HG02623 (cell line): ENCODE measurements around the gene INPP4A.

Experiments
- ATAC-seq: cut with Tn5 transposase; IDR thresholded peaks from one replicate; pipeline ENCODE4 v1.9.1; 2021; ENCODE audit warnings: moderate library complexity; ENCODE audit not compliant: unreplicated experiment

Gene INPP4A

DNA sequence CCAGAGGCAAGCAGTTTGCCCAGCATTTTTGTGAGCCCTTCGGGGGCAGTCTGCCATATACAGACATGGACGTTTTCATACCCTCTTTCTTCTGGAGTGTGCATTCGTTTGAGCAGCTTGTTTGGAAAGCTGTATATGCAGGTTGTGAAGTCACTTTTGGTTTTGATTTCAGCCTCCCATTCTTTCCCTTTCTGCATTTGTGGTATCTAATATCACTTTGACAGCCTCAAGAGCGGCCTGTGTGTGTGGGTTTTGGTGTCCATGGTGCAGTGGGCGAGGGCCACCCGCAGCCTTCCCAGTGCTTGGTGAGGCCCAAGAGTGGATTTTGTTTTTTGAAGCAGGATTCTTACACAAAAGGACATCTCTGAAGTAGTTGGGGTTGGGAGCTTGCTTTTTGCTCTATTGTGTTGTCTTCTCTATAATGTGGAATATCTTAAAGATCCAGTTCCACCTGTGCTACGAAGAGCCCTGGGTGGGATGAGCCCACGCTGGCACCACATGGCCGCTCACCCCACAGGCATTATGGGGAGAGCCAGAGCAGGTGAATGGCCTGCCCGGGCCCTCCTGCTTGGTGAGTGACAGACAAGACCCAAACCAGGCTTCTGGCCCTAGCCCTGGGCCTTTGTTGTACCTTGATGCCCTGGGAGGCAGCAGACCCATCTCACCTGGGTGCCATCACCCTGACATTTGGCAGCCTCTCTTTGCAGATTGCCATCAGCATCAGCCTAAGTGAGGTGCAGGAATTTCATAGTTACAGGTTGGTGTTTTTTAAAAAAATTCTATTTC, 29.5 kb downstream of the INPP4A start:
- ATAC-seq, result peak; percentile 38

DNA sequence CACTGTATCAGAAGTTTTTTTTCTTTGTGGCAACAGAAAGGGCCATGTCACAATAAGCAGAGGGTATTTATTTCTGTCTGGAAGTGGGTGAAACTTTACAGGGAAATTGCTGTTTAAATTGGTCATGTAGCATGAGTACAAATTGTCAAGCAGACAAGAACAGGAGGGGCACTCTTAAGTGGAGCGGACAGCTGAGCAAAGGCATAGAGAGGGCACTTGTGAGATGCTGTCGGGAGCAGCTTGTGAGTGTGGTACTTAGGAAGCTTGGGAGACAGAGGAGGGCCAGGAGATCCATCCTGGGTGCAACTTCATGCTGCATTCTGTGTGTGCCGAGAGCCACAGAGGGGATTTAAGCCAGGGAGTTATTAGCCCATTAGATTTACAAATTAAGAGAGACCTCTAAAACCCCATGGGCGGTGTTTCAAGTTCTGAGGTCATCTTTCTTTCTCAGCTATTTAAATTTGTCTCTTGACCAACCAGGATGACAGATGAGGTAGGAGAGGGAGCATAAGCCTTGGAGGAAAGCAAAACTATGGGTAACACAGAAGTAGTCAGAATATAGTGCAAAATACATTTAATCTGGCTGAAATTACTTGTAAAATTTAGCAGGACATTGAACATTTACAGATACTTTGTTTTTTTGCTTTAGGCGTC, 30.4 kb downstream of the INPP4A start:
- ATAC-seq, result no peak

DNA sequence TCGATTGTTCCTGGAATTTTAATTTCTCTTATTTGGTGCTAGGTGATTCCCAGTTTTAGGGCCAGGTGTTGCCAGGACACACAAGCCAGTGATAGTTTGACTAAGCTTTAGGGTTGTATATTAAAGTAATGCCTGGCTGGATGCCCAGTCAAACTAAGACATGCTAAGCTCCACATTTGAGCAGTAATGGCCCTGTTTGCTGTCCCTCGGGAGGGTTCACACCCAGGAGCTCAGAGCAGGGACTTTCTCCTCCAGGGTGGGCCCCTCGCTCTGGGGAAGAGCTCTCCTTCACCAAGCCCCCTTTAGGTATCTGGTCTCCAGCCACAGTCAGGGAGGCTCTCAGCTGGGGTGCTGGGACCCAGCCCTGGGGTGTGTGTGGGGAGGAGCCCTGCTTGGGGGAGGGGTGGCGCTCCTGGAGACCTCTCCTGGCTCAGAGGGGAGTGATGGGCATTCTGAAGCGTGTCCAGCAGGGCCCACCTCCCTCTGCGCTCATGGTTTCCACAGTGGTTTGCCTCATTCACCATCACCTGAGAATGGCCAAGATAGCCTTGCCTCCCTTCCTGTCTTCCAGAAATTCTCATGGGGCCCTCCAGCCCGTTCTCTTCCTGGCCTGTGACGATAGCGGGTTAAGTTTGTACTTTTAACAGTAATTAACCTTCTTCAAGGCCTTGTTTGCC, 31.7 kb downstream of the INPP4A start:
- no peak for ATAC-seq

DNA sequence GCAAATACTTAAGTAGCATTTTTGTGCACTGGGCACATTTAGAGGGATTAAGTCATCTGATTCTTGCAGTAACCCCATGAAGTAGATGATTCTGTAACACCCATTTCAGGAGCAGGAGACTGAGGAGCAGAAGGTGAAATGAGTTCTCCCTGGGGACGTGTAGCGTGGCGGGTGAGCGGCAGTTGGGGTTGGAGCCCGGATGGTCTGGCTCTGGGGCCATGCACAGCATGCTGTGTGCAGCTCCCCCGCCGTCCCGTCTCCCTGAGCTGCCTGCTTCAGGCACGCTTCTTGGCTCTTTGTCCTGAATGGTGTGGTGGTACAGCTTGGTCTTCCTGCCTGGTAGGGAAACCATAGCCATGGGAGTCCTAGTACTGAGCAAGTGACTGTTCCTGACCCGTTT, 32.4 kb downstream of the INPP4A start:
- ATAC-seq, result no peak

DNA sequence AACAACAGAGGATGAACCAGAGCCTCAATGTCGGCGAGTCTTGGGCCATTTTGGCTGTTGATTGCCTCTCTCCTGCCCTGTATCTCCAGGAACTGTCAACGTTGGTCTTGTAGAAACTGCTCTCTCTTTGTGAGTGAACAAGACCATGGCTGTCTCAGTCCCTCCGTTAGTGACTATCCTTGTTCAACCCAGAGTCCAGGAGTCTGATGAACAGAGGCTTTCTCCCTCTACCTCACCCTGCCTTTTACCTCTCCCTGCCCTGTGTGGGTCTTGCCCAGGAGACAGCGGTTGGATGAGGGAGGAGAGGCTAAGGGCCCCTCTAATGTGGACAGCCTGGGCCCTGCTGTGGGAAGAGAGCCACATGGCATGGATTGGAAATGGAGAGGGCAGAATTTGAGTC, 32.8 kb downstream of the INPP4A start:
- no peak for ATAC-seq

DNA sequence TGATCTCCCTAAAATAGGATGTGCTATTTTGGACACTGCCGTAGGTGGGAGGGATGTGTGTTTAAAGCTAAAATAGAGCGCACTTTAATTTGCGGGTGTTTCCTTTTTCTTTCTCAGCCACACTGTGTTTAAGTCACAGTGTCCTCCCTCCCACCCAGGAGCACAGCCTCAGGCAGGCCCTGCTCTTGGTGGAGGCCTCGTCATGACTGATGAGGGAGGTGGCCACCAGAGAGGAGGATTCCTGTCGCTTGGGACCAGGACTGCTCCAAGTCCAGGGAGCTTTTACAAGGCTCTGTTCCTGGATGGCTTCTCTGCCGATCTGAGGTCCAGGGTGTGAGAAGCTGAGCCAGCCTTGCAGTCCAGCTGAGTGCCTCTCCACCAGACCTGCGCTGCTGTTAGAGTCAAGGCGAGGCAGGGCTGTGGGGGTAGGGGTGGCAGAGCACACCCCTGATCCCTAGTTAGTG, 33.5 kb downstream of the INPP4A start:
- ATAC-seq, result no peak

DNA sequence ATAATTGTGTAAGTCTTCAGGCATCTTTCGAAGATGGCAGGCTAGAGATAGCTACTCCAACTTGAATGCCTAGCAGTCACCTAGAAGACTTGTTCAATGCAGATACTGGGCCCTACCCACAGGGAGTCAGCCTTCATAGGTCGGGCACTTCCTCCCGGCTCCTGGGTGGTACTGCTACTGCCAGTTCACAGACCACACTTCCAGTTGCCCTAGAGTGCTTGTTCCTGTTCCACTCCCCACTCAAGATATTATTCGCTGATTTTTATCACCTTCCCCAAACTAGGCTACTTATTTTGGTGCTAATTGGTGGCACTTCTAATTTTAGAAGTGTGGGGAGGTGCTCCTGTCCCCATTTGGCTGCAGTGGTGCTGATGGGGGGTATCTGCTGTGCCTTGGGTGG, 34.2 kb downstream of the INPP4A start:
- ATAC-seq, result no peak

DNA sequence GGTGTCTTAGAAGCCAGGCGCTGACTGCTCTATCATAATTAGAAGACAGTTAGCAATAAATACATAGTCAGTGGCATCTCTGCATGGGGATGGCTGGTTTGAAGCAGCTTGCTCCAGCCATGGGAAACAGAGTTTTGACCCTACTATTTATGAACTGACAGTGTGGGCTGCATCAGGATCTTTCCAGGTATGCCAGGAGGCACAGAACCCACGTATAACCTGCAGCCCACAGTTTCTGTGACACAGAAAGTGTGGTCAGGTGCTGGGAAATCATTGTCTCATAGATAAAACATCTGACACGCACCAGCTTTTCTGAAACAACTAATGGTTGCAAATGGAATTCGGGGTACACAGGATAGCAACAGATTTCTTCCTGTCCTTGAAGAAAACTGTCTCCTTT, 34.7 kb downstream of the INPP4A start:
- no peak for ATAC-seq

DNA sequence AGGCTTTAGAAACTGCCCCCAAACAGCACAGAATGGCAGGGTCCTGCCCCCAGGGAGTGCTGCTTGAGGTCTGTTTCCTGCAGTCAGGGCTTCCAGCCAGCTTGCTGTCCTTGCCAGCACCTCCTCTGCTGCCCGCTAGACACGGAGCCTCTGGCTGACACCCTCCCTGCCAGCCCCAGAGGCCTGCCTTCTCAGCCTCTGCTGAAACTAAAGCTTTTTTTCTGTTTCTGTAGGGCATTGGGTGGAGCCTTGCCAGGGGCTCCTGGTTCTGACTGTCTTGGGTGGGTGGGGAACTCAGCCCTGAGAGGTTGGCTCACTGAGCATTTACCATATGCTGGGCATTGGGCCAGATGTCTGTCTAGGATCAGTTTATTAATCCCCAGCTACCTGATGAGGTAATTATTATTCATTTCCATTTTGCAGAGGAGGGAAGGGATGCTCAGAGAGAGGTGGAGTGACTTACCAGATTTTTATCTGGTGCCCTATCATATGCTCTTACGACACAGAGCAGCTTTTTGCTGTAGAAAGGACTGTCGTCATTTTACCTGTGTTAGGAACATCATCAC, 35.4 kb downstream of the INPP4A start:
- peak; percentile 27 for ATAC-seq

DNA sequence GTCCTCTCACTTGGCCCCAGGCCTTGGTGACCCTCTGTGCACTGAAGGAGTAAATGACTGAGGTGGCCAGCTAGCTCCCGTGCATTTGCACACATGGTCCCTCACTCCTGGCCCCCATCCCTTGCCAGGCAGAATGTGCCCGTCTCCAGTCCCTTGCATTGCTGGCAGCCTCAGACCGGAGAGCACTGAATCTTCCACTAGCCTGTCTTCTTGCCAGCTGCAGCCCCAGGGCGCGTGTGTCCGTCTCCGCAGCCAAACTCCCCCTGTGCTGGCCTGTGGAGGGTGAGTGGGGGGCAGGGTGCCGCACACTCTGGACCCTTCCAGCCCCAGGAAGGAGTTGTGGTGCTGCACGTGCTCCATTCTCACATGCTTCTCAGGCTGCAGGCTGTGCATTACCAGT, 35.9 kb downstream of the INPP4A start:
- ATAC-seq, result no peak

DNA sequence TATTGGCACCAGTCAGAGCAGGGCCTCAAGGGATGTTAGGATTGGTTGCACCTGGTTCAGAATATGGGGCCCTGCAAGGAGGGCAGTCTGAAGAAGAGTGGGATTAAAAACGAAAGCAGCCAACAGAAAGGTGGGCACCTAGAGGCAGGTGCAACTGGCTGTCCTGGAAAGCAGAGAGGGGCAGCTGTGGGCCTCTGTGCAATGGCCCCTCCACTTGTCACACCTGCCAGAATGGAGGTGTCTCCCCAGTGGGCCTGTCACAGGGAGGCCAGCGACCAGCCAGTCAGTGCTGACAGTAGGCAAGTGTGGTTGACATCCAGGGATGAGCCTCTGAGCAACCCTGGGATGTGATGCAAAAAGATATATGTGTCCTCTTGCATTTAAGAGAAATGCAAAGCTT, 37.7 kb downstream of the INPP4A start:
- no peak for ATAC-seq

DNA sequence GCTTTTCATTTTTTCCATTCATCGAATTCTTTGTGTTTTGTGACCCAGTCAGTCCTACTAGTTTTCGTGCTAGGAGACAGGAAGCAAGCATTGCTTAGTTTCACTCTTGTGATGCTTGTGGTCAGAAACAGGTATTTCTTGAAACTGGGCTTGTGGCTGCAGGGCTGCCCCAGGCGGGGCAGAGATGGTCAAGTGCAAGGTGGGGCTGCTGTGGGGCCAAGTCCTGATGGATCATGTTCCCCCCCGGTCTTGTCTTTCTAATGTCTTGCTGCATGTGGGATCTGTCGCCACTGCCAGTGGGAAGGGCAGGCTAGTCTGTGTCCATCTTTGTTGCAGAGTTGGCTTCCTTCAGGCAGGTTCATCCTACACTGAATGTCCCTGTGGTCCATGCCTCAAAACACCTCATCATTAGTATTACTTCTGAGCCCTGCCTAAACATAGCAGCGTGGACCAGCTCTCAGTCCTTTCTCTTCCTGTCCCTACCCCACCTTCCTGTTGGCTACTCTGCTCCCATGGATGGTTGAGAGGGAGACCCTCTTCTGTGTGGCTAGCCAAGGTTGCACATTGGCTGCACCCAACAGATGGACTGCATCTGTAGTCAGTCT, 38.7 kb downstream of the INPP4A start:
- ATAC-seq, result peak; percentile 67

DNA sequence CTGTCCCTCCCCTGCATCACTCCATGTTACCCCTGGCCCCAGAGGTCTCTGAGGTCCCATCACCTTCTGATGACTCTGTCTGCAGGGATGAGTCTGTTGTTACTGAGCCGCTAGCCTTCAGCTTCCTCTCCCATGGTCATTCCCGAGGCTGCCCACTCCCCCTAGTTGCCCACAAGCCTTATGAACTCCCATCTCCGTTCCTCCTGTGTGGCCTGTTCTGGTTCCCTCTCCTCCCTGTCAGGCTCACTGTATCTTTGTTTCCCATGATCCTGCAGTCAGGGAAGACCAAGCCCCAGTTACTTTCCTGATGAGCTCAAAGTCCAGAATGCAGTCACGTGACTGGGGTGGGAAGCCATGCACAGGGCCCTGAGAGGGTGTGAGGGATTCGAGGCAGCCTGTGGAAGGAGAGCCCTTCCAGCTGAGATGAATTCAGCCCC, 39.5 kb downstream of the INPP4A start:
- no peak for ATAC-seq

DNA sequence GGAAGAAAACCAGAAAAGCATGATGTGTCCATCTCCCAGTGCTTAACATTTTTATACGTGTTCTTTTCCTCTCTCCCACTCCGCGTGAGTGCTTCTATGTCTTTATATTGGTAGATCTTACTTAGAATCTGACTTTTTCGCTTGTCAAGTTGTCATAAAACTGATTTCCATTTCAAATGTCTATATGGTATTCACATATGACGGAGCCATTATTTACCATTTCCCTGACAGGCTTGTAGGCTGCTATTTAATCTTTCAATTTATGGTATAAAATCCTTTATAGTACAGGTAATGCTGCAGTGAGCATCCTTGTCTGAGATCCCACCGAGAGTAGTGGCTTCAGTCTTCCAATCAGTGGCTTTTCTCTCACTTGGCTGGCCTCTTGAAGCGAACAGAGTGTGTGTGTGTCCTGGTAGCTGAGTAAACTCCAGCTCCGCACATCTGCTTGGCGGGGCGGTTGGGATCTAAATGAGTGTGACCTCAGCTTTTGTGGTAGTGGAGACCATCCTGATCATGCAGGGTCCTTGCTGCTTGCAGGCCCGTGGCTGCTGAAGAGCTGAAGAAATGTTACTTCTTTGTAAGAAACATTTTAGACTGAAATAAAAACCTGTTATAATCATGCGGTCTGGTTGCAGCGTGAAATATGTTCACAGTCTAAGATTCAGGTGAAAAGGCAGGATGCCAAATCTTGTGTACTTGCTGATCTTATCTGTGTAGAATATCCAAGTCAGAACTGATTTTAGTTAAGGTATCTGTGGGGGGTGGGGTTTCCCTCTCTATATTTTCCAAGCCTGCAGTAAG, 40.2 kb downstream of the INPP4A start:
- ATAC-seq, result no peak

DNA sequence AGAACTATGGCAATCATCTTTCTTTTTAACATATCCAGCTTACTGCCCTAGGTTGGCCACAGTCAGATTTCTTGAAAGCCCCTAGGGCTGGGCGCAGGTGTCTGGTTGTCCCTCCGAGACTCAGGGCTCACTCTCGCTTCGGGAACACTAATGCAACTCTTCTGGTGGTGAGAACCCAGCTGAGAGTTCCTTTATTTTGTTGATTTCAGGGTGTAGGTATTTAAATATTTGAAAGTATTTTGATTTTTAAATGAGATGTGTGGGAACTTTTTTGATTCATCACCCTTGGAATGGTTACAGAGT, 40.7 kb downstream of the INPP4A start:
- no peak for ATAC-seq

DNA sequence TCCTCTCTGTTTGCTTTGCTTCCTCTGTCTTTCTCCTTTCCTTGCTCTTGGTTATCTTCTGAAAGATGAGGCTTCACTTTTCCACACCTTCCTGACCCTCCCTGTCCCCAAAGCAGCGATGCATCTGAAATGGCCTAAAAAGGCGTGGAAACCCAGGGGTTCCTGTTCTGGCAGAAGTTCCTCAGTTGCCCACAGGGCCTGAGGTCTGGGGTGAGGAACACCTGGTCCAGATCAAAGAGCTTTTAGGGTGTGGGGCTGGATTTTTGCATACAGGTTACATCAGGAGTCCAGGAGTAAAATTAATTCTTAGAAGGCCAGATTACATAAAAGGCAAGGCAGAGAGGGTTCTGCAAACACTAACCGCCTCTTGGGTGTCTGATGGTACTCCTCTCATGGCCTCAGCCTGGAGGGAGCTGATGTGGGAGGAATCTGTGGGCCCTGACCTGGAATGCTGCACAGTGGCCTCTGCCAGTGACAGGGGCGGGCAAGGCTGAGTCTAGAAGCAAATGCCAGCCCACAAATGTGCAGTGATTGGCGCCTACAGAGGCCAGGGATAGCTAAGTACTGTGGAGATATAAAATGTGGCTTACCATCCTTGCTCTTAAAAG, 41.8 kb downstream of the INPP4A start:
- no peak for ATAC-seq

DNA sequence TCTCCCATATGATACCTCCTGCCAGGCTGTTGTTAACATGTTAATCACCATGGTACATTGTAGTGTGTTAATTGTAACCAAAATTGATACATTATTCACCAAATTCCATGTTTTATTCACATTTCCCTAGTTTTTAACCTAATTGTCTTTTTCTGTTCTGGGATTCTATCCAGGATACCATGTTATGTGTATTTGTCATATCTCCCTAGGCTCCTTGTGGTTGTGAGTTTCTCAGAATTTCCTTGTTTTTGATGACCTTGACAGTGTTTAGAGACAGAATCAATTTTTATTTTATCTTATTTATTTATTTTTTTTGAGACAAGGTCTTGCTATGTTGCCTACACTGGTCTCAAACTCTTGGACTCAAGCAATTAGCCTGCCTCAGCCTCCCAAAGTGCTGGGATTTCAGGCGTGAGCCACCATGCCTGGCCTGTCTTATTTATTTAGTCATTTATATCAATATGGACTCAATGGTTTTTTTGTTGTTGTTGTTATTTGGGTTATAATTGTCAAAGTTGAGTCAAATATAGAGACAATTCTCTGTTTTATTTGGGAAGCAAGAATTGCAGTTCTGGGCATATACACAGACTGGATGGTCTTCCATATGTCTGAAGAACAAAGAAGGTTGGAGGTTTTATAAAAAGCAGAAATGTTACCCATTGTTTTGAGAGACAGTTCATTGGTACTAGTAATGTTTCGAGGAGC, 42.6 kb downstream of the INPP4A start:
- ATAC-seq, result no peak

DNA sequence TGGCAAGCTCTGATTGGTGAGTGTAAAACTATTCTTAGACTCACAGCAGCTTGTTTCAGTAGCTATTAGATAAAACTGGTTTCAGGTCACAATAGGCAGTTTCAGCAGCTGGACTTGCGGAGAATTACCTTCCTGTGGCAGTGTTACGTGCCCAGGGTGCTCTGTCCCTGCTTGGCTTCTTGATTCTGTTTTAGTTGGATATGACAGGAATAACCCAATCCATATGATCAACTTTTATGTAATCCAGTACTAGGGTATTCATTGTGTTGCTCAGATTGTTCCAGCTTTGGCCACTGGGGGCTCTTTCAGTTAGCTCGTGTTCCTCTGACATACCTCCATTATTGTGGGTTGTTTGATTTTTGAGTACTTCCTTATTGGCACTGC, 43.1 kb downstream of the INPP4A start:
- ATAC-seq, result peak; percentile 51

DNA sequence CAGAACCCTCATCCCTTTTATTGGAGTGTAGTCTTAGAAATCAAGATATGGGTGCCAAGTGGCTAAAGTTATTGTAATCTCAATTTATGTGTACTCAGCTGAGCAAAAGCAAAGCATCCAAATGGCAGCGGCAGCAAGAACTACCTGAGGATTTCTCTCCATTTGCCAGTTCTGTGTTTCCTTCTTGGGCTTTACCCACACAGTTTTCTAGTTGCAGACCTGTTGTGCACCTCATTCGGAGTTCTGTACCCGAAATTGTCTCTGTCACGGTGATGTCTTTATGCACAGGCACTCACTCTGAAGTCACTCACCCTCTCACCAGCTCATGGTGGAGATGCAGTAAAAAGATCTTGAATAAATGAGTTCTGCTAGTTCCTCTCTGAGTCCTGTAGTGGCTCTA, 43.6 kb downstream of the INPP4A start:
- no peak for ATAC-seq

DNA sequence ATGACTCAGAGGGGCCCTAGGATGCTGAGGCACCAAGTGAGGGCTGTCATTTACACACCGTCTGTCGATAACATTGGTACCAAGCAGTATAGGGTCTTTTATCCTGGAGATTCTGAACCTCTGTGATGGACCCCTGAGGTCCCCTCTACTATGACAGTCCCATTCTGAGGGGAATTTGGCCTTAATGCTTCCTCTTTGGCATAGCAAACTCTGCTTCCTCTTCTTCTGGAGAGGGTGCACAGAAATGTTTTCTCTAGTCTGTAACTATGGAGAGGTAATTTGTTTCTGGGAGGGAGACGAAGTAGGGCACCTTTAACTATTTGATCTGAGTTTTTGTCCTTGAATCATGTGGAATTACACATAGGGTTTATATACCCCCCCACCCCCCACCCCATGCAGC, 44.8 kb downstream of the INPP4A start:
- ATAC-seq, result no peak
